Activated naive CD8-positive, alpha-beta T cell treated with anti-CD3 and anti-CD28 coated beads, Interleukin-2, amount 50 U/mL, for 16 hours (primary cell): ENCODE results near the gene PLPP1.

Experiments used
- DNase-seq: peaks from one replicate; pipeline ENCODE4 v3.0.0-alpha.2; 2020; ENCODE audit warnings: low read depth, low spot score

Gene PLPP1

DNA sequence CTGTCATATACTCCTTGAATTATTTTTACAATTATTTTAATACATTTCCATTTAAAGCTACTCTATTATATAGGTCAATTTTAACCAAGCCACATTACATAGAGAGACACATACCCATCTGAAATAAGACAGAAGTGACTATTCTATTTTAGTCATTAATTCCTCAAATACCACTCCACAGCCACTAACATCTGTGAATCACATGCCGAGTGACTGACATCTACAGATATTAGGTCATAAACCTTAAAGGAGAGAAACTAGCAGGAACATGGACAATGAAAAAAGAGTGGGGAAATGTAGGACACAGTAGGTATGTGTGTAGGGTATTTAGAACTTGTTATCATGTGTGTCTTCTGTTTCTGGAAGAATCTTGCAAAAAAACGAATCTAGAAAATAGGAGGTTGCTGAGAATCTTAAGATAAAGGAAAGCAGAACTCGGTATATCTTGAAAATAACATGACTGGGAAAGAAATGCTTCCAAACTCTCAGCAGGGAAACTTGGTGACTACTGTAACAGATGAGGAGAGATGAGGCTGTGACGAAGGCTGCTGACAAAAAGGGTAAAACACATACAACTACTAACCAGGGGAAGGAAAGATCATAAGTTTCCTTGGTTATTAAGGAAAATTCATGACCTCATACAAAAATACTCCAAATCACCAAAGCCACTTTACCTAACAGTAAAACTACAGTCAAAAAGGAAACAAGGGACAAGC, 84.6 kb downstream of the PLPP1 start:
- DNase-seq, result no peak

DNA sequence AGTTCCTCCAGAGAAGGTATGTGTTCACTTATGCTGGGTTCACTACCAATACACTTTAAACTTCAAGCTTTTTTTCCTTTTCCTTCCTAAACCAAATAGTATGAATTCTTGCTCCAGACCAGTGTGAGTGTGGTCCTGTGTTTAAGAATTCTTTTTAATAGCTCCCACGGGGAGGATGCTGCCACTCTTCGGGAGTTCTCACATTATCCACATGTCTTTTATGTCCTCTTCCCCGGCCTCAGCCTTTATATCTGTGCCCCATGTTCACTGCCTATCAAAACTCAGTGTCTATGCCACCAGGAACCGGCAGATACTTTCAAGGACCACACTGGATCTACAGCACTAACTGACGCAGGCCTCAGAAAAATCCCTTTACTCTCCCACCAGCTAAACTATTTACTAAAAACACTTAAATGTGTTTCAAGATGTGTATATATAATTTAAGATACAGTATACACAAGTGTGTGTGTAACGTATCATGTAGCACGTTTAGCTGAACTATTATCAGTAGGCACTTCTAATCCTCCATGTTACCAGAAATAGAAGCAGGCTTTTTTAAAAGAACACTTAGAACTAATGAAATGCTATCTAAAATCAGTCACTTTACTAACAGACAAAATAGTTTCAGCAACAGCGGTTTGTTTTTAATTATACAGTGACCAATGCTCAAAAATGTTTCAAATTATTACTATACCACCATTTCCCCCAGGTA, 88.0 kb downstream of the PLPP1 start:
- DNase-seq, result no peak

DNA sequence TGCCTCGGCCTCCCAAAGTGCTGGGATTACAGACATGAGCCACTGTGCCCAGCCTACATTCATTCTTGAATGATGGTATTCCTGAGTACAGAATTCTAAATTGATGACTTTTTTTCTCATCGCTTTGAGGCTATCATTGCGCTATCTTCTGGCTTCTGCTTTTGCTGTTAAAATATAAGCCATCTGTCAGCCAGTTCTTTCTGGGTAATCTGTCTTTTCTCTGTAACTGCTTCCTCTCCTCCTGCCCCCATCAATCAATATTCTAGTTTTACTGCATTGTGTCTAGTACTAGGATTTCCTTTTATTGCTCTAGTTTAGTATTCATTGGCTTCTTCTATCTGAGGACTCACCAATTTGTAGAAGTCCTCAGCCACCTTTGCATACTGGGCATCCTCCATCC, 89.0 kb downstream of the PLPP1 start:
- no peak for DNase-seq

DNA sequence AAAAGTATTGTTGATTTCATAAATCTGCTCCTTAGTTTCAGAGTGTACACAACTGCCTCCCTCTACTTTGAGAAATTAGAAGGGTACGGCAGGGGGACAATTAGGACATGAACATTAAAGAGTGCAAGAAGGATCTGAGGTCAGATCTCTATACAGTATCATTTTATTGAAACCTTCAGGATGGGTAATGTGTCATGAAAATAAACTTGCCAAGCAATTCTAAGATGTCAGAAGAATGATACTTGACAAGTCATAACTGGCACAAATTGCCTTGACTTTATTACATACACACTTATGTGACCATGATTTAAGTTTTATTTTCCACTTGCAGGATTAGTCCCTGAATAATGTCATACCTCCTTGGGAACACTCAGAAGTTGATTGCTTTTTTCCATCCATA, 92.8 kb downstream of the PLPP1 start:
- no peak for DNase-seq

DNA sequence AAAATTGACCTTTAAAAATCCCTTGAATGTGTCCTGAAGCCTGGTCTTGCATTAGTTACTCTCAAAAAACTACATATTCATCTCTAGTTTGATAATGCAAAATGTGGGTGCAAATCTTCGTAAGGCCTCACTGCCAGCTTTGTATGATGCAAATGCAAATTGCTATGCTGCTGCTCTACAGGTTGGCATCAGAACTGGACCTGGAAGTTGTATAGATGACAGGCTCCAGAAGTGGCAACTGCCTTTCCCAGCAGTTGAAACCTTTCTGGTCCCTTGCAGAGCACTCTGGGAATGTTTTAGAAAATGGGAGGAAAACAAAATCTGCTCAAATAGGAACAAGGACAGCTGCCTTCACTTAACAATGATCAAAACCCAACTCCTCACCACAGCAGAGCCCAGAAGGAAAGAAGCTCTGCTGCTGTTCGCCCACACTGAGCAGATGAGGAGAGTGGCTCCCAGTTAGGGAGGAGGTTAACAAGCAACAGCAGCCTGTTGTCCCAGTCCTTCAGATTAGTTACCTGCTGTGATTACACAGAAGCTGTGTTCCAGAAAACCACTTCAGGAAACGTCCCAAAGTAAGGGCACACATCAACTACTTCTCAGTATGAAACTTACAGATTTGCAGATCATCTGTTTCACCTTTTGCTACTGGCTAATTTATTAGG, 93.5 kb downstream of the PLPP1 start:
- no peak for DNase-seq

DNA sequence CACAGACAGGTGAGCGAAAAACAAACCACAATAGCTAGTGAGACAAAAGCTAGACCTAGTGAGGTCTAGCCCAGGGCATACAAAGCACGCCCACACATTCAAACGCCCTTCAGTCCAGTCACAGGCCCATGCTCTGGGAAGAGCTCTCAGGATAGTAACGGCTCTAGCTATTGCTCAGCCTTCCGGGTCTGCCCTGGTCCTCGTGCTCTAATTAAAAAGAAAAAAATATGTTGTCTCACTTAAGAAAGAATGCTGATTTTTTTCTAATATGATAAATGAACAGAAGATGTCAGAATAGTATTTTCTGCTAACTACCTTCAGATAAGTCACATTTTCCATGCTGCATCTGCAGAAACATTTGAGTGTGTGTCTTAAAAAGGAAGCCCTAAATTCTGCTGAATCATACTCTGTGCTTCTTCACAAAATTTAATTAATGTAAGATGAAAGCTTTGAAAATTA, 94.5 kb downstream of the PLPP1 start:
- DNase-seq, result no peak

DNA sequence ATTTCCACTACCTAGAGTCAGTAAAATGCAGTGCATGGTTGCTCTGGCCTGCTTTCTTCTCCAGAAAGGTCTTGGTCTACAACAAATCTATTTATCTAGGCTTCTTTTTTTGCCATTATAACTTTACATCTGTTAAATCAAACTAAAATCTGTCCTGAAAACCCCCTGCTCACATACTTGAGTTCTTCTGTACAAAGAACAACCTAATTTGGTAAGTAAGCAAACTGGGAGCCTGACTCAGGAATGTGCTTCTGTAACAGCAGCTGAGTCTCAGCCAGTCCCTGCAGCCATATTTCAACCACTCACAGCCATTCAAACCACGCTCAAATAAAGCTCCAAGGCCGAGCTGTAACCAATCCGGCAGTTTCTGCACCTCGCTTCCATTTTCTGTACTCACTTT, 95.8 kb downstream of the PLPP1 start:
- no peak for DNase-seq

DNA sequence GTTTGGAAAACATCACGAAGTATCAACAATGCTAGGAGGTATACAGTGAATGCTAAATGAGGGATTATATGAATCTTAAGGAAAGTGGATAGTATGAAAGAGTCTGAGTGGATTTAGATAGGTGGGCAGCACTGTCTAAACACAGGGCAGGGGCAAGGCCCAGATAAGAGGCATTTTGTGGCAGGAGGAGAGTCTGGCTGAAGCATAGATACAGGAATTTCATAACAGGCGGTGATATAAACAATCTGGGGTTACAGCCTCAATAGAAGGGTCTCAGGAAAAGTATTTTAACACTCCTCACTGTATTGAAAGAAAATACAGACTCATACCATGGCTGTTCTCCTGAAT, 96.9 kb downstream of the PLPP1 start:
- DNase-seq, result no peak

DNA sequence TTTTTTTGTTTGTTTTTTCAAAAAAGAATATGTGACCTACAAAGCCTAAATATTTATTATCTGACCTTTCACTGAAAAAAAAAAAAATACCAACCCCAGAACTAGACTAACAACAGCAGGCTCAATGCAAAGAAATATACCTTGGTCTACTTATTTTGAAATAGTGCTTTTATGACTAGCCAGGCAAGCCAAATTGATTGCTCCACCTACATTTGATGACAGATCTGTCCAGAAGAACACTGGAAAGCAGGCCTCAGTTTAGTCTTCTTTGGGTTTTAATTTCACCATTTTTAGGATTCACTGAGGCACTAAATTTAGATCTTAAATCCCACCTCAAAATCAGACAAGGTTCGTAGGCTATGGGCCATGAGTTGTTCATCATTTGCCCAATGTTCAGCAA, 97.3 kb downstream of the PLPP1 start:
- DNase-seq, result no peak

DNA sequence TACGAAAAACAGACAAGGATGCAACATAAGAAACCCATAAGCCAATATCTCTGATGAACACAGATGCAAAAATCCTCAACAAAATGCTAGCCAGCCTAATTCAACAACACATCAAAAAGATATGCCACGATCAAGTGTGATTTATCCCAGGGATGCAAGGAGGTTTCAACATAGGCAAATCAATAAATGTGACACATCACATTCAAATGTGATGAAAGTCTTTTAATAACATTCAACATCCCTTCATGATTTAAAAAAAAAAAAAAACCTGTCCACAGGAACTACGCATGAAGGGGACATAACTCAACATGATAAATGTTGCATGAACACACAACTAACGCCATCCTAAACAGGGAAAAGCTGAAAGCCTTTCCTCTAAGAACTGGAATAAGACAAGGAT, 102.2 kb downstream of the PLPP1 start:
- DNase-seq, result no peak

DNA sequence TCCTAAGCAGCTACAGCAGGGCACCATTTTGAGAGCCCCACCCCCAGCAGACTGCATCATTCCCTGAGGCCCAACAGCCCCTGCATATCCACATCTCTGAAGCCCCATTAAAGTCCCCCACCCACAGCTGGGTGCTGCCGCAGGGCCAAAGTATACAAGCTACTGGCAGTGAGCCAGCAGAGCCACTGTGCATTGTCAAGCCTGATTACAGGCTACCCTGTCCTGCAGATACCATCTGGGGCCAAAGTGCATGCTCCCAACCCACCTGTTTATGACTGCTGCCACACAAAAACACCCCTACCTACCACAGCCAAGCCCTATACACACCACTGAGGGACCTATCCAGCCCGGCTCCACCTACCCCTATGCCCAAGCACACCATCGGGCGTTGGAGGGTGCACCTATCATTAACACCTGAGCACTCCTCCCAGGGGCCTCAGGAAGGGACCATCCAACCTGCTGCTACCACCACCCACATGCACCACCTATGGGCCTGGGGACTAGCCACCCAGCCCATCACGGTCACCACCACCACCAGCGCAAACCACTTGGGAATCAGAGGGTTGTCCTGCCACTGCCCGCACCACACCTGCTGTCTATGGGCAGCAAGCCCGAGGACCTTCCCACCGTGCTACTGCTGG, 105.0 kb downstream of the PLPP1 start:
- no peak for DNase-seq

DNA sequence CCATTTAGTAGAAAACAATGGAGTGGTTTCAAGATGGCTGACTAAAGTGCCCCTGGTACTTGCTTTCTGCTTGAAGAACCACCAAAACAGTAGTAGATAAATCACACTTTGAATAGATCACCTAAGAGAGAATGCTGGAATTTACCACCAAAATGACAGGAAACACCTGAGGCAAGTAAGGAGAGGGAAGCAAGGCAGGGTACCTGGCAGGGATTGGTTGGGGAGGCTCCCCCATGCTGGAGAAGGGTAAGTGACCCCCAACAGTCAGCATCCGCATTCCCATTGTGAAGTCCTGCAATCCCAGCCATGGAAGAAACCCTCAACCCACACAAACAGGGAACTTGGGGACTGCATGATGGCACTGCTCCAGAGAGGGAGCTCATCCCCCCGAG, 105.5 kb downstream of the PLPP1 start:
- no peak for DNase-seq

DNA sequence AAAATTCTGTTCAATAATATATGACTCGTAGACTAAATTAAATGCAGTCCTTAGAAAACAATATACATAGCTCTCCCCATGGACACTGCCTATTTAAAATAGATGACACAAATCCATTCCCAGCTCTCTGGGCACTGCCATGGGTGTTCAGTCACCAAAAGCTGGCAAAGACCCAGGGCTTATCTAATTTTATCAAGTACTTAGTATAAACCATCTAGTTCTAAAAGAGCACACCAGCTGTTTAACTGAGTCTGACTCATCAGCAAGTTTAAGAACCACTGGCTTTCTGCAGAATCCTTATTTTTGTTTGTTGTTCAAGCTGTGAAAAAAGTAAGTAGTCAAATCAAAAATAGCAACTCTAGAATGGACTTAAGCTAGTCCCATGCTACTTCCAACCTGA, 107.6 kb downstream of the PLPP1 start:
- no peak for DNase-seq

DNA sequence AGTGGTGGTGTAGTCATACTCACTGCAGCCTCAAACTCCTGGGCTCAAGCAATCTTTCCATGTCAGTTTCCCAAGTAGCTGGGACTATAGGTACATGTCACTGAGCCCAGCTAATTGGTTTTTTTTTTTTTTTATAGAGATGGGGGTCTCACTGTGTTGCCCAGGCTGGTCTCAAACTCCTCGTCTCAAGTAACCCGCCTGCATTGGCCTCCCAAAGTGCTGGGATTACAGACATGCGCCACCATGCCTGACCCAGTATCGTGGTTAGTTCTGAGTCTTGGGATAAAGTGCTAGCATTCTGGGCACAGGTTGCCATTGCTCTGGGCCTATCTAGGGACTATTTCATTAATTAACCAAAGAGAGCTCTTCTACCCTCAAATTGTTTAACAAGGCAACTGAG, 108.3 kb downstream of the PLPP1 start:
- no peak for DNase-seq

DNA sequence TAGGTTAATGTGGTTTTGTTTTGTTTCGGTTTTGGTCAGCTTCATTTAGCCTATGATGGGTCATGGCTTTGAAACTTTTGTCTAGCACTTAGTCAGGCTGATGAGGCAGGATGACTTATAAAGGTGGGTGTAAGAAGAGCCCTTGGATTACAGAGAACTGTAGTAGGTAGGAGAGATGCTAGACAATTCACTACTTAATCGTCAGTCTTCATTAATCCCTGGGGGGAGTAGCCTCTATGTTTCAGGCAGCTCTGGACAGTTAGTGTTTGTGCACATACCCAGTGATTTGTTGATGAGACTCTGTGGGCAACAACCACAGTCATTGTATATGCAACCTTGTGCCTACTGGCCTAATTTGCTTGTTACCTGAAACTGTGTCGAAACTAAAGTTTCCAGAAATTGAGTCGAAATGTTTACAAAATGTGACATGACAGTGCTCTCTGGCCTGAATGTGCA, 113.7 kb downstream of the PLPP1 start:
- DNase-seq, result no peak

DNA sequence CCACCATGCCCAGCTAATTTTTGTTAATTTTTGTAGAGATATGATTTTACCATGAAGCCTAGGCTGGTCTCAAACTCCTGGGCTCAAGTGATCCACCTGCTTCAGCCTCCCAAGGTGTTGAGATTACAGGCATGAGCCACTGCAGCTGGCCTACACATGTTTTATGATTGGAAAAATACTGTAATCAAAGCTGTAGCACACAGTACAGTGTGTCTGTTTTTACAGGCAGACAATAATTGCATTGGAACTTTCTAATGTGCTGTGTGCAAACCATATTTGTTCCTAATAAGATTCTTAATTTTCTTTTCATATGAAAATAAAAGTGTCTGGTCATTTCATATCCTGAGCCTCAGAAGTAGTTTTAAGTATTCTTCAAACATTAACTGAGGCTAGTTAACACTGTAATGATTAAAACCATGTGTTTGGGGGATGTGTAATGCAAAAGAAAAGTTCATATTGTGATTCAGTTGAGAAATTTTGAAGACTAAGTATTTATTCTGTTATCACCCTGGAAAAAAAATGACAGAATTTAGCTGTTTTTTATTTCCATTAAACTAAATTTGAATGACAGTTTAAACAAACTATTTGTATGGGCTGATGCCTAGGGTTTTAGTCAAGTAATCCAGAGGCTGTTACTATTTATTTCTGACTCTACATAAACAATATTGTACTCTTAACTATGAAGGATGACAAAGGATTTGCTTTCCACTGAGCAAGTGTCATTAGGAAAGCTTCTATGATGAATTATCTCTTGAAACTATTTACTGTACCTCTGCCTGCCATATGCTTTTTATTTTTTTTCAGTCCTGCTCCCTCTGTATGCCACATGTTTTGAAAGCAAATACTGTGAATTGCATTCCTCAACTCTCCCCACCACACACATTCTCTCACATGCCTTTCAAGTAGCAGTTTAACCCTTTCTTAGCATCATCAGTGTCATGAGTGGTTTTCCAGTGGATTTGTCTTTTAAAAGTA, 115.5 kb downstream of the PLPP1 start:
- no peak for DNase-seq

DNA sequence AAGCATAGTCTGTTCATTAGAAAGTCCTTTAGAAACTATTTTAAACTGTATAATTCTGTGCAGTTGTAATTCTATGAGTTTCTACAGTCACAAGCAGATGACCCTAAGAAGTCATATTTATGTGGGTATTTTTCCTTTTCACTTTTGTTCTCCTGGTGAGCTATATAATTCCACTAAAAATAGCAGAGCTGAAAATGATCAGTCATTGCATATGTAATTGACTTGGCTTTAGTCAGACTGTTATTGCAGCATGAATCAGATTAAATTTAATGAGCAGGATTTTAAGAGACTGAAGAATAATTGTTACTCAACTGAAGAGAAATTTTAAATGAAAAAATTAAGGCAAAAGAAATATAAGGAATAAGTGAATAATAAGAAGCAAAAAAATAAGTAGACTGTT, 118.5 kb downstream of the PLPP1 start:
- DNase-seq, result no peak

DNA sequence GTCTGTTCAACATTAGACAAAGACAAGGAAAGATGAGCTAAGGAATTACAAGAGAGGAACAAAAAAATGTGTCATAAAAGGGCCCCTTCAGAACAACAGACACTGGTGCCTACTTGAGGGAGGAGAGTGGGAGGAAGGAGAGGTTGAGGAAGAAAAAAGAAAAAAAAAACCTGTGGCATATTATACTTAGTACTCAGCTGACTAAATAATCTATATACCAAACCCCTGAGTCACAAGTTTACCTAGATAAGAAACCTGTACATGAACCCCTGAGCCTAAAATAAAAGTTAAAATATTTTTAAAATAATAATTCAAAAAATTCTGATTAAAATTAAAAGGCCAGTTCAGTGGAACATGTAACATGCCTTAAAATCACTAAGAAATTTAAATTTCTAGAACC, 119.7 kb downstream of the PLPP1 start:
- no peak for DNase-seq

DNA sequence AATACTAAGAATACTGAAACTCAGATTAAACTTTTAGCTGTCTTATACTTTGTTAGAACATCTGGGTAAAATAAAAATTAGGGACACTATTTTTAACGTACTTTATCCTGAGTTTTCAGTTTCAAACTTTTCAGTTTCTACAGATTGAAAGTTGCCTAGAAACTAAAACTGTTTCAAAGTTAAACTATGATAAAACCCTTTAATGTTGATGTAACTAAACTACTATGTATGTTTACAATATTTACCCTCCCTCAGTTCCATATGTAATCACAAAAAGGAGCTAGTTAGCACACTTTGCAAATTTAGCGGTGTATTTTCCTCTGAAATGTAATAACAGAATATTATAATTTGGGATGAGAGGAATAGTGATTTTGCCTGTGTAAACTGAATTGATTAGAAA, 121.1 kb downstream of the PLPP1 start:
- no peak for DNase-seq

DNA sequence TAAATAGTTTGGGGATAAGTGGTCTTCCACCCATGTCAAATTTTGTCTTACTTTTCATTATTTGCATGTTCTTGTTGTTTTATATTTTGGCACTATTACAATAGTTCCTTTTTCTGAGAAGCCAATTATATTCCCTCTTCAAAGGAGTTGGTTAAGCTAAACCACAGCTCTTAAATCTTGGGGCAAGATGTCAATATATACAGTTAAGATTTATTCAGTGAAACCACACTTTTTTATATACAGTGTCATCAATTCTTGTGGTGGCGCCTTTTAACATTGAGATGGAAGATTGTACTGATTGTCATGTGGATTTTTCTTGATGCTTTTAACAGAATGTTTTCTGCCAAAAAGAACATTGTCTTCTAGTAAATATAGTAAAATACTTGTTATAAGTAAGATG, 122.9 kb downstream of the PLPP1 start:
- no peak for DNase-seq

DNA sequence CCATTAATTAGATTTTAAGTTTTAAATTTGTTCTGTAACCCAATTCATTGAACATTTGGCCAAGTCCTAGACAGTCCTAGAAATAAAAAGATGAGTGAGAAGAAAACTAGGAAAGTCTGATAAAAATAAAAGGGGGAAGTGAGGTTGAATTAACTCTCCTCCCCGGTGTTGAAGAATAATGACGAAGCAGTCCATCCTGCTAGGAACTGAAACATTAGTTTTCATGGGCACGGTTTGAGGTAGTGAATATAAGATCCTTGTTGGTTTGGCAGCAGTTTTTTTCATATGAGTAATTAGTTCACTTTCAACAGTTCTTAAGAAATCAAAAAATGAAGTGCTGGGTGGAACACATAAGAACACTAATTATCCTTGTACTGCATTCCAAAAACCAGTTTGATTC, 123.9 kb downstream of the PLPP1 start:
- DNase-seq, result no peak
